ENCODE measurements around the gene FUT4.

DNA sequence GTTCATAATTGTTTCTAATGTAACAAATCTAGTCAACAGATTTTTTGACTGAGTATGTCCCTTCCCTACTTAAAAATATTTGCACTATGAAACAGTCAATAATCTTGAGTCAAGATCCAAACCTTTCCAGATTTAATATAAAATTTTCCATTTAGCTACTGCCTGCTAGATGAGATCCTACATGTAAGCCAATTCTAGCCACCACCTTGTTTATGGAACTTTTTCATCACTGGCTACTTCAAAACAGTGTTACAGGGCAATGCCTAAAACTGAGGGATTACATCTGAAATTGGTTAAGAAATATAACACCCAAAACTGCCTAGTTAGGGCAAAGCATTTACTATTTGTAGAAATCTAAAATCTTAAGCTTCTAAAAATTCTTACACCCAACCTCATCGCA lies 10.5 kb upstream of the FUT4 start:
- no peak for TF ChIP-seq GATA2 (IDR thresholded peaks at IDR 0.05; ENCODE audit: low read depth, low read length)
- no peak for TF ChIP-seq GATA3 (IDR thresholded peaks at IDR 0.05; ENCODE audit: low read depth, low read length)

Data from SH-SY5Y (cell line).